ENCODE results near the gene AKAP13. TPM values are rescaled to one million over a fixed set of nuclear protein-coding genes. Genes with fewer than 3 reads are reported as not detected.

AKAP13 gene
- total RNA-seq, 1 experiment from 2014 or later: 47.3 TPM

DNA sequence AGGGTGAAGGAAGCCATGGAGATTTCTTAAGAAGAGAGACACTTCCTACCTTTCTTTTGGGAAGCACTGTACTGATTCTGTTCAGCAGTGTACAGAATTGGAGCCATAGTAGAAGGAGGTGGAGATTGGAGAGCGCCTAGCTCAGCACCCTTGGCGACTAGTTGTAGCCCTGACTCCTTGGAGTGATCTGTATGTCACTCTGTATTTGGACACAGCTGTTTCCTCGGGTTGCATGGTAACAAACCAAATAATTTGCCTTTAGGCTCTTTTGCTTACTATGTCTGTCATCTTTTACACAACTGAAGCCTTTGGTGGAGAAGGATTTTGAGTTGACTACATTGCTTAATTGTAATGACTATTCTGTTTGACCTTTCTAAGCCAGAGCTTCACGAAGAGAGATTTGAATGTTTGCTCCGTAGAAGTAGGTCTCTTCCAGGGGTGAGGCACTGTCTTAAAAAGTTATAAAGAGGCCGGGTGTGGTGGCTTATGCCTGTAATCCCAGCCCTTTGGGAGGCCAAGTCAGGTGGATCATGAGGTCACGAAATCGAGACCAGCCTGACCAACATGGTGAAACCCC, 77.1 kb downstream of the AKAP13 start:
- Histone ChIP-seq H3T11ph (ENCODE audit: low read length) (no peak overlapping the region), H3K4ac (ENCODE audit: low read depth, low read length) (no peak overlapping the region), H3K23me2 (ENCODE audit: insufficient read length, low read depth, low read length, poor library complexity, severe bottlenecking) (no peaks in the 10 kb centered on the region), H3K4me2 (ENCODE audit: insufficient read depth, insufficient read length, low read length) (no peak overlapping the region), H2AFZ (ENCODE audit: low read length) (no peak overlapping the region), H3K79me2 (ENCODE audit: insufficient read depth, low read length) (peaks cover 2% of the 10 kb centered on the region; the same call in 1 of the 2 replicates), H4K91ac (ENCODE audit: insufficient read length, low read depth, low read length) (no peak overlapping the region), H3K56ac (ENCODE audit: insufficient read length, low read depth, low read length) (no peak overlapping the region), H3K27me3 (ENCODE audit: insufficient read depth, low read length) (no peaks in the 10 kb centered on the region), H3K23ac (ENCODE audit: insufficient read length, low read depth, low read length) (no peak overlapping the region), H4K20me1 (ENCODE audit: control insufficient read depth, insufficient read depth, insufficient read length) (no peaks in the 10 kb centered on the region), H4K8ac (replicated peaks; ENCODE audit: insufficient read length, low read depth, low read length) (no peak overlapping the region), H2BK5ac (ENCODE audit: insufficient read length, low read length) (no peak overlapping the region), H3K14ac (ENCODE audit: insufficient read depth, low read length) (no peak overlapping the region), H2BK15ac (ENCODE audit: low read depth, low read length) (no peak overlapping the region), H2AK5ac (ENCODE audit: insufficient read length, low read length) (no peak overlapping the region), H3K18ac (ENCODE audit: insufficient read length, low read depth, low read length) (no peak overlapping the region), H3K9me3 (ENCODE audit: control insufficient read depth, low read depth, low read length) (no peaks in the 10 kb centered on the region), H3K4me1 (ENCODE audit: insufficient read depth, low read length) (0 out of 2 replicates have a peak, but pooled peaks cover 5% of the 10 kb centered on the region), H2BK12ac (ENCODE audit: insufficient read length, low read depth, low read length) (no peak overlapping the region), H3K27ac (ENCODE audit: insufficient read length, low read depth, low read length) (no peak overlapping the region), H3K79me1 (ENCODE audit: insufficient read depth, low read depth, low read length, poor library complexity, severe bottlenecking) (peaks cover 9% of the 10 kb centered on the region), H2BK20ac (ENCODE audit: low read depth, low read length, poor library complexity, severe bottlenecking) (no peak overlapping the region), H4K5ac (ENCODE audit: insufficient read length, low read depth, low read length) (no peak overlapping the region), H3K9ac (ENCODE audit: extremely low read depth, insufficient read length, low read length) (no peak overlapping the region), H2BK120ac (ENCODE audit: low read depth, low read length, poor library complexity, severe bottlenecking) (no peak overlapping the region)
- Mint-ChIP-seq H3K4me1 (peaks cover 33 to 36% of the 10 kb centered on the region in 2 experiments), H3K36me3 (ENCODE audit: insufficient read depth in 1 of 3, low read depth in 3 of 3) (peaks cover 0 to 5% (median 0%) of the 10 kb centered on the region in 3 experiments; a peak in 3 of 7 replicates), H3K4me3 (no peak overlapping the region), H3K9me3 (no peaks in the 10 kb centered on the region), H3K27me3 (ENCODE audit: low read depth) (no peaks in the 10 kb centered on the region), H3K27ac (peak overlapping the region in 1 of 3 experiments; percentile 67; a peak in 2 of 7 replicates)
- no CpG with 5 or more reads among the region's 8 CpGs for WGBS (ENCODE audit: extremely low coverage, insufficient read length, low lambda C conversion rate)
- no peak for DNase-seq
- no peak for TF ChIP-seq CTCF (conservative IDR thresholded peaks at IDR 0.05)
